Activated CD4-positive, CD25-positive, alpha-beta regulatory T cell treated with anti-CD3 and anti-CD28 coated beads, Interleukin-2, amount 50 U/mL, for 16 hours (primary cell): ENCODE data around the gene CAMTA2.

Source experiments
- DNase-seq: peaks from one replicate; pipeline ENCODE4 v3.0.0-alpha.2; 2020; ENCODE audit warnings: low read depth, low spot score

The CAMTA2 gene

DNA sequence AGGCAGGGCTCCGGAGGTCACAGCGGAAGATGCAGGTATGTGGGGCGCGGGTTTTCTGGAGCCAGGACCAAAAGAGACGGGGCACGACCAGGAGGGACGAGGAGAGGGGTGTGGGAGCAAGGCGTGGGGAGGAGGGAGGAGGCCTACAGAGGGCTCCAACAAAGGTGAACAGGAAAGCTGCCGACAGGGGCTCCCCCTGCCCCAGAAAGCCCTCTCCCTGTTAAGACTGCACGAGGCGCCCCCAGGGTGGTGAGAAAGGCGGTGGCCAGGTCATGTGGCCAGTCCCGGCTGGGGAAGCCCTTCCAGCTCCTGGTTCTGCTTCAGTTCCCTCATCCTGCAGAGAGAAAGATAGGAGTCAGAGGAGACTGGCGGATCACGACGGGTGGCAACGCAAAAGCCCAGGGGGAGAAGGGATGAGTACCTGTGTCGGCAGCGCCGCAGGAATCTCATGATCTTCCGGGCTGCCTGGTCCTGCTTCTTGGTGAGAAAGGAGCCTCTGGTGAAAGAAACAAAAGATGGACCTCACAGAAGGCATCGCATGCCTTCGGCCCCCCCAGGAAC lies 18.9 kb downstream of the CAMTA2 start:
- DNase-seq: no peak

DNA sequence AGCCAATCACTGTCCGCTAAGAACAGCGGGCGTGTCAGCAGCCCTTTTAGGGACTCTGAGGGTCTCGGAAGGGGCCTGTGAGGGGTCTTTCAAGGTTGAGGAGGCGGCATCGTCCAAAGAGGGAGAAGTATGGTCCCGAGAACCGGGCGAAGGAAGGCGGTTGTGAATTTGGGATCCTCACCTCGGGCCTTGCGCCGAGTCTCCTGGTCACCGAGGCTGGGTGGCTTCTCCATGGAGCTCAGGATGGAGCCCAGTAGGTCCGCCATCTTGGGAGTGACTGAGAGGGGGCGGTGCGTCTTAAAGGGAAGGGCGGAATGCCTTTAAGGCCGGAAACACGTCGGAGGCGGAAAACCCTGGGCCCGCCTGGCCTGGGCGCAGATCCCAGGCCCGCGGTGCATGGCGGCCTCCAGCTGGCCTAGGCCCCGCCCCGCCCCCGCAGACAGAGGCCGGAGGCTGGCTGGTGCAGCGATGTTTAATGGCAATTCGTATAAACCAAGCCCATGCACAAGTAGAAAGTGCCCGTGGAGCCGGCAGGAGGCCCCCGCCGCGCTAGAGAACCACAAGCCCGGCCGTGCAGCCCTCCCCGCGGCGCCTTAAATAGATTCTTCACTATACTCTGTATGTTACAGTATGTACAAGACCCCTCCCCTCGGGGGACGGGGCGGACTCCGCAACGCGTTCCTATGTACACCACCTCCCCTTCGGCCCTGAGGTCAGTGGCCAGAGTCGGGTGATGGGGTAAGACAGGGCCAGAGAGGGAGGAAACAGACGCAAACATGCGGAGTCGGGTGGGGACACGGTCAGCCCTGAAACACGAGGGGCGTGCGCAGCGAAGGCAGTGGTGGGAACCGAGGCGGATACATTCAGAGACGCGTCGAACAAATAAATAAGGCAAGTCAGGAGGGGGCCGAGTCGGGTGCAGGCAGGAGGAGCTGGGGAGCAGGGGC lies 19.7 kb downstream of the CAMTA2 start, which contains the start of gene SPAG7:
Gene SPAG7, minus strand, starts transcription at position 279 of the 947 bp plus-strand sequence. Its CDS starts 13 bp downstream, at position 266.
- DNase-seq: peak; percentile 87

DNA sequence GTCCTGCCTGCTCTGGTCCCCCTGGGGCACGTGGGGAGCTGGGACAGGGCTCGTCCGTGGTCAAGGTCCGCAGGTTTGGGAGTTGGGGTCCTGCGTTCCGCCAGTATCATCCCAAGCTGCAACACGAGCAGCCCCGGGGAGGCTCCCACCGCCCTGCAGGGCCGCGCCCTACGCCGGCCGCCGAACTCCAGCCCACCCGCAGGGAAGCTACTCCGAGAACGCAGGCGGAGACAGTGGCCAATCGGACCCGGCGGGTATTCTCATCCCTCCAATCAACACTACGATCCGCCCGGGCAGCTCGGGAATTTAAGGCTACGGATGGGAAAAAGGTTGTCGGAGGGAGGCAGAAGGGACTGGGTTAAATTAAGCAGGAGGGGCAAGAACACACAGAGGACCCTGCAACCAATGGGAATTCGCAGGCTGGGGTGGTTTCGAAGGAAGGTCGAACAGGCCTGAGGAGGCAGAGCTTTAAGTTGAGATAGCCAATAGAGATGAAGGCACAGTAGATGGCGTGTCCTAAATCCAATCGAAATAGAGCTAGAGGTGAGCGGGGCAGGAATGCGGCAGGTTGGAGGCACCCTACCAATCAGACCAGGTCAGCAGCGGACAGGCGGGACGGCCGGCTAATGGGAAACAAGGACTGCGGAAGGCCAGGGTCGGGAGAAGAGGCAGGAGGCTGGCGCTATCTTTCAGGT lies 20.5 kb downstream of the CAMTA2 start:
- DNase-seq: peak; percentile 85

DNA sequence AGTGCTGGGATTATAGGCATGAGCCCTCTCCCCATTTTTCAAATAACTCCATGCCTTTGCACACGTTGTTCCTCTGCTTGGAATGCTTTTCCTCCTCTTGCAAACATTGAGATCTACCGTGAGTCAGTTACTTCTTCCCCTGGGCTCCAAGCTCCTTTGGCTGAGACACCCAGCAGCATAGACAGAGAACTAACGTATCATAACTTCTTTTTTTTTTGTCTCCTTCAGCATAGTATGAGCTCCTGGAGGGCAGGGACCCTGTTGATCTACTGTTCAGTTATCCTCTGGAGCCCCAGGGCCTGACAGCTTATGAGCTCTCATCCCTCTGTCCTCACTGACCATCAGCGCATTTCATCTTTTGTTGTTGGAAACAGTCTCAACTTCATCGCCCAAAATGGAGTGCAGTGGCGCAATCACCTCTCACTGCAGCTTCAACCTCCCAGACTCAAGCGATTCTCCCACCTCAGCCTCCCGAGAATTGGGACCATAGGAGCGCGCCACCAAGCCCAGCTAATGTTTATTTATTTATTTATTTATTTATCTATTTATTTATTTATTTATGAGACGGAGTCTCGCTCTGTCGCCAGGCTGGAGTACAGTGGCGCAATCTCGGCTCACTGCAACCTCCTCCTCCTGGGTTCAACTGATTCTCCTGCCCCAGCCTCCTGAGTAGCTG lies 22.0 kb downstream of the CAMTA2 start:
- DNase-seq: no peak

DNA sequence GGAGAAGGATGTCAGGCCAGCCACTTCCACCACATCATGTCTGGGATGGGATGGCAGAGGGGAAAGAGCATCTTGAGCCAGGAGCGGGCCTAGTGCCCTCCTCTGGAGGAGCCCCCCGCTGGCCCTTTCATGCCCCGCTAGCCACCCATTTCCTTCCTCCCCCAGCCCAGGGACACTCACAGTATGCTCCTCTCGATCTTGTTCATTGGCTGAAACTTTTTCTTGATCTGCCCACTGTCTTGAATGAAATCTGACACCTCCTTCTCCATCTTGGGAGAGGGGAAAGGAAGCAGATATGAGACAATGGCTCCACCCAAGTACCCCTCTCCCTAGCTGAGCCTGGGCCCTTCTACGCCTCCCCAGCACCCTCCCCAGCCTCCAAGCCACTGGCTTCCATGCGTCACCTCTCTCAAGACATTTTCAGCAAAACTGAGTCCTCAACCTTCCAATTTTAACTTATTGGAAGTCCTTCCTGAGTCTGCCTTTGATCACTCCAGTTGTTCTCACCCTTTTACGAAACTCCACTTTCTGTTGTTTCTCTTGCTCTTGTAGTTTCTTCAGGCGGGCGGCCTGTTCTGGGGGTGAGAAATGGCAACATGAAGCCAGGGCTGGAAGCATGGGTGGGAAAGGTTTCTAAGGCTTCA lies 27.1 kb downstream of the CAMTA2 start:
- no peak for DNase-seq

DNA sequence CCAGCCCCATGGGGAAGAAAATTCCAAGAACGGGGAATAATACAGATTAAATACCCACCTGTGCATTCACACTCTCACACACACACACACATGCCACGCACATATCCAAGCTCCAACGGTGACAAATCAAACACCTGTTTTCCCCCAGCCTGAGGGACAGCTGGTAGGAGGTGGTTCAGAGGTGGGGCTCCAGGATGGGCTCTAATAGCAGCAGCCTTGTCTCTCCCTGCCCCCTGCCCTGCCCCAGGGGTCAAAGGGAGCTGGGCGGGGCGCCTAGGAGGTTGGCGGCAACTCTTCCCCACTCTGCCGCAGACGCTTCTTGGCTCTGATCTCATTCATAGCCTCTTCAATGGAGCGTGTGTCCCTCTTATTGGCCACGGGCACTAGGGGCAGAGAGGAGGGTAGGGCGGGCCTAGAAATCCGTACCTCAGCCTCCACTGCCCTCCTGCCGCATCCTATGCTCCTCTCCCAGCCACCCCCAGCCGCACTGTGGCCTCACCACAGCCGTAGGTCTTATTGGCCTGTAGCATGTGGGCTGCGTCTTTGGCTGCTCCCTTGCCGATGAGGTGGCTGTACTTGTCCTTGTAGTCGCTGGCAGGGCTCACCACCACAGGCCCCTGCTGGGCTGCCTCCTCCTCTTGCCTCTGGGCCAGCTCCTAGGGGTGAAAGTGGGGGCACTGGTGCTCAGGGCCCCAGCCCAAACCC lies 28.1 kb downstream of the CAMTA2 start:
- no peak for DNase-seq

DNA sequence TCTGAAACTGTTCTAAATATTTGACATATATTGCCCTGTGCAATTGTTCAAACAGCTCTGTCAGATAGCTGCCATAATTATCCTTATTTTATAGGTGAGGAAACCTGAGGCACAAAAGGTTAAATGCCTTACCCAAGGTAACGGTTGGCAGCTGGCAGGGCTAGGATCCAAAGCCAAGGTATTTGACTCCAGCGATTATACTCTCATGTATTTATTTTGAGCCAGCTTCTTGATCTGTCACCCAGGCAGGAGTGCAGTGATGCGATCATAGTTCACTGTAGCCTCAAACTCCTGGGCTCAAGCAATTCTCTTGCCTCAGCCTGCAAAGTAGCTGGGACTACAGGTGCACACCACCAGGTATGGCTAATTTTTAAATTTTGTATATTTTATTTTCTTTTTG lies 29.4 kb downstream of the CAMTA2 start:
- DNase-seq: no peak

DNA sequence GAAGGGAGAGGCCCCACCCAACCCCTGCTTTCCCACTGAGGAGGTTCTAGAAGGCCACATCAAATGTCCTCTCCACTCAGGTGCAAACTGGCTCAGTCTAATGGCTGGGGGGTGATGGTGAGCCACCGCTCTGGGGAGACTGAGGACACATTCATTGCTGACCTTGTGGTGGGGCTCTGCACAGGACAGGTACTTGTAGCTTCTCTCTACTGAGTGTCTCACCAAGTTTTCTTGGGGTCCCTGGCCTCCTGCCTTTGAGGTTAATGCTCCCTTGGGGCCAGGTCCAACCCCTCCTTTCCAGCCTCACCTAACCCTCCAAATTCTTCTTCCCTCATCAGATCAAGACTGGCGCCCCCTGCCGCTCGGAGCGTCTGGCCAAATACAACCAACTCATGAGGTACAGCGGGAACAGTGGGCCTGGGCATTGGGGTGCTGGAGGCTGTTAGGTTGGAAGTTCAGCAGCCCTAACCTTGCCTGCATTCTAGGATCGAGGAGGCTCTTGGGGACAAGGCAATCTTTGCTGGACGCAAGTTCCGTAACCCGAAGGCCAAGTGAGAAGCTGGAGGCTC lies 30.9 kb downstream of the CAMTA2 start:
- no peak for DNase-seq

DNA sequence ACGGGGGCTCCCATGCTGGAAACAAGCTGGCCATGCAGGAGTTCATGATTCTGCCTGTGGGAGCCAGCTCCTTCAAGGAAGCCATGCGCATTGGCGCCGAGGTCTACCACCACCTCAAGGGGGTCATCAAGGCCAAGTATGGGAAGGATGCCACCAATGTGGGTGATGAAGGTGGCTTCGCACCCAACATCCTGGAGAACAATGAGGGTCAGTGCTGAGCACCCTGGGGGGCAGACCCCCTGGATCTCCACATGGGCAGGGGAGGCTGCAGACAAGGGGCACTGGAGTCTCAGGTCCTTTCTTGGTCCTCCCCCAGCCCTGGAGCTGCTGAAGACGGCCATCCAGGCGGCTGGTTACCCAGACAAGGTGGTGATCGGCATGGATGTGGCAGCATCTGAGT lies 32.4 kb downstream of the CAMTA2 start:
- no peak for DNase-seq

DNA sequence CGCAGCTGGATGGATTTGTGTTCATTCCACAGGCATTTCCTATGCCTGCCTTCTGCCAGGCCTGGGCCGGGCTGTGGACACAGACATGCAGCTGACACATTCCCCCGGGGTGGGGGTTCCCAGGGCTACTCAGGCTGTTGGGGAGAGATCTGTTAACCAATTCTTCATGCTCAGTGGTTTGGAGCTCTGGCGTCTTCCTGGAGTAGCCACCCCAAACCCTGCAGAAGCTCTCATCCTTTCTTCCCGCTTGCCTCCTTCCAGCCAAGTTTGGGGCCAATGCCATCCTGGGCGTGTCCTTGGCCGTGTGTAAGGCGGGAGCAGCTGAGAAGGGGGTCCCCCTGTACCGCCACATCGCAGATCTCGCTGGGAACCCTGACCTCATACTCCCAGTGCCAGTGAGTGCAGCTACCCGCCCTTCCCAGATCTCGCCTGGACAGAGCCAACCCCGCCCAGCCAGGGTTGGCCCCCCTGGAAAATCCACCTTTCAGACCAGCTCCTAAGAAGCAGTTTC lies 34.0 kb downstream of the CAMTA2 start:
- DNase-seq: no peak

DNA sequence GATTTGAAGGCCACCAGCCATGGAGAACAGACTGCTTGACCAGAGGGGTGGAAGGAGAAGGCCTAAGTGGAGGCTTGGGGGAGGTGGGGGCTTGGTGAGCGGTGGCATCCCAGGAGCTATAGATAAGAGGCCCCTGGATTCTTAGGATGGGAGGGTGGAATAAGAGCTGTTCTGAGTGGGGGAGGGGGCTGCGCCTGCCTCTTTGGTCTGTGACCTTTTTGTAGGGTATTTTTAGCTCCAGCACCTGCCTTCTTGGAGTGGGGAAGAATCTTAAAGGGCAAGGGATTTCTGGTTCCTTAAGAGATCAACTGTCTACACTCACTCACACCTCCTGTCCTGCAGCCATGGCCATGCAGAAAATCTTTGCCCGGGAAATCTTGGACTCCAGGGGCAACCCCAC lies 36.0 kb downstream of the CAMTA2 start:
- no peak for DNase-seq

DNA sequence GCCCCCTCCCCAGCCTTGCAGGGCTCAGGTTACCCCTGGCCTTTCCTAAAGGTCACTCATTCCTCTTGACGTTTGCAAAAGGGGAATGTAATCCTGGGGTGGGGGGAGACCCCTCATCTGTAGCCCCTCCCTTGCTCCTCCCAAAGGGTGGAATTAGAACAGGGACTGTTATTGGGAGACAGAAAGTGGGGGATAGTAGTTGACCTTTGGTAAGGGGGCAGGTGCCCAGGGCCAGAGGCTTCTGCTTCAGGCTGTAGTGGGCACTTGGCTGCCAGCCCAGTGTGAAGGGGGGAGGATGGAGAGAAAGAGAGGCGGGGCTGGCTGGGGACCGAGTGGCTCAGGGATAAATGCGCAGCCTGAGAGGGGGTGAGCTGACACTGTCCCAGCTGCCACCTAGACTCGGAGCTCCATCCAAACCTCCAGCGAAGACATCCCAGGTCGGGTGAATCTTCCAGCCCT lies 36.7 kb downstream of the CAMTA2 start, which contains the start of gene ENO3:
Gene ENO3, plus strand, starts transcription at position 374 of the 459 bp plus-strand sequence. CDS start 711 bp downstream, outside the sequence.
- no peak for DNase-seq

DNA sequence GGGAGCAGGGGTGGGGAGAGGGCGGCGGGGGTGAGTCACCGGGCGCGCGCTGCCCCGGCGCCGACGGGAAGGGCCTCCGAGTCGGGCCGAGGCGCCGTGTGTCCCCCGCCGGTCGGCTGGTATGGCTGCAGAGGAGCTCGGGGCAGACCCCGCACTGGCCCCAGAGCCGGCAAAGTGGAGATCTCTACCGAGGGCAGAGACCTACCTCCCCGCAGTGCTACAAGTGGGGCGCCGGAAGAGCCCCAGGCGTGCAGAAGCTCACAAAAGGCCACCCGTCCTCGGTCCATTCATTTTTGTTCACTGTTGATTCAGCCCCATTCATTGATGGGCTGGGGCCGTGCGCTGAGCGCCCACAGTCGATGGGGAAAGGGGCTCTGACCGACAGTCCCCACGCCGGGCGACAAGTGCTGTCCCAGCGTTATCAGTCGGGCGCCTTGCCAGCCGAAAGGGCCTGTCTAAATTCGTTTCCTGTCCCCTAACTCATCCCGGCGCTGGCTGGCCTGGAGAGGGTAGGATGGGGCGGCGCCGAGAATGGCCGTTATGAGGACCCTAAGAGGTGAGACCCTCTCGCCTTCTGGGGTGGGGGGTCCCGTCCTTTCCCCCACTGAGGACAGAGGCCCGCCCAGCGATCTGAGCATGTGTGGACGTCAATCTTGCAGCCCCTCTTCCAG lies 37.3 kb downstream of the CAMTA2 start:
- no peak for DNase-seq

DNA sequence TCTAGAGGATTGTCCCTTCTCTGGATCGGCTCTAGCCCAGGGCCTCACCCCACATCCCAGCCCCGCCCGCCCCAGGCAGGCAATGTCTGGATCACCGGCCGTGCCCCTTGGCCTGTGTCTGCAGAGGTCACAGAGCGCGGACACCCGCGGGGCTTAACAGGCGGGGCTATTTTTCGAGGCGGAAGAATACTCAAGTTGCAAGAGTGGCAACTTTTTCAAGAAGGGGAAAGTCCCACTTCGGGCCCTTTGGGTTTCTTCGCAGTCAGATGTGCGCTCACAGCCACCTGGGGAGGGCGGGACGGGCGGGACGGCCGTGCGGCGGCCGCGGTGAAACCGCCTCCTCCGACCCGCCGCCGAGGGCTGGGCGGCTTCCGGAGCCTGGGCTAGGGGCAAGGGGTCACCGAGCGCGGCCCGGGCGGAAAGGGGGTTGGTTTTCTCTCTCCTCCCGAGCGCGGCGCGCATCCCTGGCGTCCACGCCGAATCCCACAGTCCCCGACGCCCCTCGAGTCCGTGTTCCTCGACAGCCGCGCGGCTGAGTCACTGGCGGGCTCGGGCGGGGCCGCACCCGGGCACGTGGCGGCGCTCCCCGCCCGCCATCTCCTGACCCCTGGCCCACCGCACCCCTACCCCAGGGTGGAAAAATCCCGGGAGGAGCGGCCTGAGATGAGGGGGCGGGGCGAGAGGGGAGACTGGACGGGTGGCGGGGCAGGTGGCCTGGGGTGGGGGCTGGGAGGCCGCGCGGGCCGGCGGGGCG lies 38.0 kb downstream of the CAMTA2 start:
- peak; percentile 58 for DNase-seq

DNA sequence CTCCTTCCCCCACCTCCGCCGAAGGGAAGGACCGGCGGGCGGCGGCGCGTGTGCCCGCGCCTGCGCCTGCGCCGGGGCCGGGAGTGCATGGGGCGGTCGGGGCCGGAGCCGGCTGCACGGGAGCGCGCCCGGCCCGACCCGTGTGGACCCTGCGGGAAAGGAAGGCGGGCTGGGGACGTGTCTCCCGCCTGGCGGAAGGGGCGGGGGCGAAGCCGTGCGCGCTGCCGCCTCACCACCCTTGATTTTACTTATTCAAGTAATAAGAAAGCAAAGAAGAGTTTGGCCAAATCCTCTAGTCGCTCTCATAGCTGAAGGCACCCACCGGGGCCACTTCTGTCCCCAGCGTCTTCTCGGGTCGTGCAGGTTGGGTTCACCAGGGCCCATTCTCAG lies 38.5 kb downstream of the CAMTA2 start:
- no peak for DNase-seq

DNA sequence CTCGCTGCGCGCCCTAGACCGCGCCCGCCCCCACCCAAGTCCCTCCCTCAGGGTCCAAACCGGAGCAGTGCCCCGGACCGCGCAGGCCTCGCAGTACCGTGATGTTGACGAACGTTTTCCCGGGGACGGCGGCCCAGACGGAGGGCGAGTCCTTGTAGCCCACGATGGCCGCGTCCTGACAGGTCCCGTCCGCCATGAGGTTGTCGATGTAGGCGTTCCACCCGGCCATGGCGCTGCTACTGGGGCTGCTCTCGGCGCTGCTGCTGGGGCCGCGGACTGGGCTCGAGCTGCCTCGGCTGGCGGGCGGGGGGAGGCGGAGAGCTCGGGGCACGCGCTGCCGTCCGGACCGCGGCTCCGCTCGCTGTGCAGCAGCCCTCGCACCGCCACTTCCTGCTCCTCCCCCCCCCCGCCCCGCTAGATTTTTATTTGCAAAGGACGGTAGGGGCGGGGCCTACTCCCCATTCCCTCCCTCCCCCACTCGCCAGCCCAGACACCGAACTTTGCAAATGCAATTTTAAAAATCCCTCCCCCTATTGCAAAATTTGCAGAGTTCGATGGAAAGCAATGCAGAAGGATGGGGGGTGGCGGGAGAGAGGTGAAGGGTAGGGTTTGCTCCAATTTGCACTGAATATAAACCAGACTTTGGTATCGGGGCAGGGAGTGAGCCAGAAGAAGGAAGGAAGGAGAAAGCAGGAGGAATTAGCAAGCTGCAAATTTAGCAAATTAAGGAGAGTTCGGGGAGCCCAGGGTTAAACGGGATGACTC lies 39.1 kb downstream of the CAMTA2 start, which contains the start of gene PFN1:
Gene PFN1, minus strand, starts transcription at position 365 of the 765 bp plus-strand sequence. Its CDS starts 136 bp downstream, at position 229.
- peak; percentile 78 for DNase-seq

DNA sequence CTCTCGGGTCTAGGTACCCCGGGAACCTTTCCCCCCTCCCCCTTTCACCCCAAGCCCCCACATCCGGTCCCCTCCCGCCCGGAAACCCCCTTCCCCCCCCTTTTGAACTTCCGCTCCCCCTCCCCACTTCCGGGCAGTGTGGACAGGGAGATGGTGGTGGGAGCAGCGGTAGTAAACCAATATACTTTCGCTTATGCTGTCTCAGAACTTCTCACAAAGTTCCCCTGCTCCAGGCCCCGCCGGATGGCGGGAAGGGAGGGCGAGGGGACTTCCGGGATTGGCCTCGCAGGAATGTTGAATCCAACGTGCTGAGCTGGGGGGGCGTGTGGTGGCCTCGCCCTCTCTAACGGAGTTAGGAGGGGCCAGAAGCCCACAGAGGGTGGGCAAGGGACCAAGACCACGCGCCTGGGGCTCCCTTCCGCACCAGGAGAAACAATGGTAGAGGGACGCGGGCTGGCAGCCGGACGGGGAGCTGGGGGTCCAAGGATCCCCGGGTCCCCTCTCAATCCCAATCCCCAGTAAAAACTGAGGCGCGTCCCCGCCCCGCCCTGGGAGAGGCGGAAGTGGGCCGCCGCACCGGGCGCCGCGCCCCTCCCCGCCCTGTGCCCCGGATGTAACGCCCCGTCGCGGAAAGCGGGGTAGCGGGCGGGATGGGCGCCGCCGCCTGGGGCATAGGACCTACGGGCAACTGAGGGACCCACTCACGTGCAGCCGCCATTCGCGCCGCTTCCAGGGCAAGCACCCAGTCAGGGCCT lies 39.9 kb downstream of the CAMTA2 start:
- DNase-seq: peak; percentile 50
